Muscle layer of colon (tissue), 2 donors: ENCODE measurements around the gene SLIT3.

Source experiments
- H3K27ac ChIP-seq: one replicate; pipeline ENCODE4 v1.7.0; 2013; ENCODE audit warnings: low read depth, mild to moderate bottlenecking, low read length, moderate library complexity
- H3K27me3 ChIP-seq, 2 donors: one replicate each; pipeline ENCODE4 v1.7.0; 2013; ENCODE audit warnings: low read length in 2 of 2, mild to moderate bottlenecking in 2 of 2; ENCODE audit not compliant: insufficient read depth in 2 of 2, control insufficient read depth in 1 of 2
- H3K36me3 ChIP-seq: one replicate; pipeline ENCODE4 v1.7.0; 2013; ENCODE audit warnings: mild to moderate bottlenecking, low read length; ENCODE audit not compliant: insufficient read depth
- H3K4me1 ChIP-seq: one replicate; pipeline ENCODE4 v1.7.0; 2013; ENCODE audit warnings: mild to moderate bottlenecking, low read length; ENCODE audit not compliant: insufficient read depth
- H3K4me3 ChIP-seq, 2 donors: one replicate each; pipeline ENCODE4 v1.7.0; 2013; ENCODE audit warnings: low read length in 2 of 2, low read depth in 1 of 2, mild to moderate bottlenecking in 1 of 2, moderate library complexity in 1 of 2
- H3K9ac ChIP-seq: one replicate; pipeline ENCODE4 v1.7.0; 2013; ENCODE audit warnings: low read length
- H3K9me3 ChIP-seq: one replicate; pipeline ENCODE4 v1.7.0; 2013; ENCODE audit warnings: mild to moderate bottlenecking, low read length
- donor health status: abdominal sarcoma.
- donor health status: Adenocarcinoma of cecum.

The SLIT3 gene

GRCh38 chr5:169083394-169084018 is 217.4 kb downstream of the SLIT3 start:
- Histone ChIP-seq H3K27ac (no peak overlapping the region), H3K4me1 (no peaks in the 10 kb centered on the region), H3K36me3 (no peaks in the 10 kb centered on the region), H3K9ac (no peak overlapping the region), H3K9me3 (no peaks in the 10 kb centered on the region), H3K4me3 (no peak overlapping the region), H3K27me3 (no peaks in the 10 kb centered on the region)

- Histone ChIP-seq H3K9ac (no peak overlapping the region), H3K4me3 (no peak overlapping the region), H3K9me3 (no peaks in the 10 kb centered on the region), H3K27ac (no peak overlapping the region), H3K27me3 (no peaks in the 10 kb centered on the region), H3K4me1 (no peaks in the 10 kb centered on the region), H3K36me3 (no peaks in the 10 kb centered on the region)
Measured at GRCh38 chr5:169081000-169081724, 219.8 kb downstream of the SLIT3 start.

GRCh38 chr5:169080448-169080911 is 220.5 kb downstream of the SLIT3 start:
- no peaks in the 10 kb centered on the region for H3K36me3 ChIP-seq
- H3K9me3 ChIP-seq, result no peaks in the 10 kb centered on the region
- no peak overlapping the region for H3K27ac ChIP-seq
- H3K4me1 ChIP-seq, result no peaks in the 10 kb centered on the region
- H3K4me3 ChIP-seq, result no peak overlapping the region
- no peak overlapping the region for H3K9ac ChIP-seq
- H3K27me3 ChIP-seq, result no peaks in the 10 kb centered on the region

GRCh38 chr5:169079697-169080096 is 221.2 kb downstream of the SLIT3 start:
- Histone ChIP-seq H3K36me3 (no peaks in the 10 kb centered on the region), H3K27me3 (no peaks in the 10 kb centered on the region), H3K27ac (no peak overlapping the region), H3K9ac (no peak overlapping the region), H3K4me1 (no peaks in the 10 kb centered on the region), H3K9me3 (no peaks in the 10 kb centered on the region), H3K4me3 (no peak overlapping the region)

GRCh38 chr5:169074839-169075238 is 226.1 kb downstream of the SLIT3 start:
- H3K9me3 ChIP-seq, result no peaks in the 10 kb centered on the region
- no peaks in the 10 kb centered on the region for H3K27me3 ChIP-seq
- no peak overlapping the region for H3K27ac ChIP-seq
- no peaks in the 10 kb centered on the region for H3K36me3 ChIP-seq
- H3K9ac ChIP-seq, result no peak overlapping the region
- H3K4me1 ChIP-seq, result no peaks in the 10 kb centered on the region
- H3K4me3 ChIP-seq, result no peak overlapping the region

- H3K36me3 ChIP-seq, result no peaks in the 10 kb centered on the region
- no peak overlapping the region for H3K4me3 ChIP-seq
- H3K9me3 ChIP-seq, result no peaks in the 10 kb centered on the region
- no peak overlapping the region for H3K27ac ChIP-seq
- H3K4me1 ChIP-seq, result peaks cover 5% of the 10 kb centered on the region
- H3K9ac ChIP-seq, result no peak overlapping the region
- H3K27me3 ChIP-seq, result no peaks in the 10 kb centered on the region
Measured at GRCh38 chr5:169072233-169072632, 228.7 kb downstream of the SLIT3 start.

- H3K27me3 ChIP-seq, result no peaks in the 10 kb centered on the region
- no peak overlapping the region for H3K4me3 ChIP-seq
- no peak overlapping the region for H3K9ac ChIP-seq
- no peaks in the 10 kb centered on the region for H3K36me3 ChIP-seq
- no peak overlapping the region for H3K27ac ChIP-seq
- no peaks in the 10 kb centered on the region for H3K9me3 ChIP-seq
- H3K4me1 ChIP-seq, result peaks cover 5% of the 10 kb centered on the region
Measured at GRCh38 chr5:169070413-169070812, 230.5 kb downstream of the SLIT3 start.

- H3K27me3 ChIP-seq, result no peaks in the 10 kb centered on the region
- H3K9ac ChIP-seq, result no peak overlapping the region
- peaks cover 10% of the 10 kb centered on the region for H3K4me1 ChIP-seq
- no peak overlapping the region for H3K4me3 ChIP-seq
- no peak overlapping the region for H3K27ac ChIP-seq
- H3K9me3 ChIP-seq, result no peaks in the 10 kb centered on the region
- H3K36me3 ChIP-seq, result no peaks in the 10 kb centered on the region
Measured at GRCh38 chr5:169067751-169068173, 233.2 kb downstream of the SLIT3 start.

GRCh38 chr5:169065400-169065799 is 235.5 kb downstream of the SLIT3 start:
- Histone ChIP-seq H3K9ac (no peak overlapping the region), H3K27ac (no peak overlapping the region), H3K36me3 (no peaks in the 10 kb centered on the region), H3K4me1 (peaks cover 10% of the 10 kb centered on the region), H3K4me3 (no peak overlapping the region), H3K9me3 (no peaks in the 10 kb centered on the region), H3K27me3 (no peaks in the 10 kb centered on the region)

GRCh38 chr5:169064093-169064492 is 236.8 kb downstream of the SLIT3 start:
- no peaks in the 10 kb centered on the region for H3K27me3 ChIP-seq
- H3K9me3 ChIP-seq, result no peaks in the 10 kb centered on the region
- H3K27ac ChIP-seq, result no peak overlapping the region
- no peak overlapping the region for H3K9ac ChIP-seq
- peaks cover 10% of the 10 kb centered on the region for H3K4me1 ChIP-seq
- H3K4me3 ChIP-seq, result no peak overlapping the region
- no peaks in the 10 kb centered on the region for H3K36me3 ChIP-seq

- no peak overlapping the region for H3K4me3 ChIP-seq
- H3K36me3 ChIP-seq, result no peaks in the 10 kb centered on the region
- no peaks in the 10 kb centered on the region for H3K9me3 ChIP-seq
- H3K9ac ChIP-seq, result no peak overlapping the region
- no peaks in the 10 kb centered on the region for H3K27me3 ChIP-seq
- peaks cover 10% of the 10 kb centered on the region for H3K4me1 ChIP-seq
- H3K27ac ChIP-seq, result no peak overlapping the region
Measured at GRCh38 chr5:169063316-169063953, 237.5 kb downstream of the SLIT3 start.
